ENCODE results near the gene PIR.

PIR gene

DNA sequence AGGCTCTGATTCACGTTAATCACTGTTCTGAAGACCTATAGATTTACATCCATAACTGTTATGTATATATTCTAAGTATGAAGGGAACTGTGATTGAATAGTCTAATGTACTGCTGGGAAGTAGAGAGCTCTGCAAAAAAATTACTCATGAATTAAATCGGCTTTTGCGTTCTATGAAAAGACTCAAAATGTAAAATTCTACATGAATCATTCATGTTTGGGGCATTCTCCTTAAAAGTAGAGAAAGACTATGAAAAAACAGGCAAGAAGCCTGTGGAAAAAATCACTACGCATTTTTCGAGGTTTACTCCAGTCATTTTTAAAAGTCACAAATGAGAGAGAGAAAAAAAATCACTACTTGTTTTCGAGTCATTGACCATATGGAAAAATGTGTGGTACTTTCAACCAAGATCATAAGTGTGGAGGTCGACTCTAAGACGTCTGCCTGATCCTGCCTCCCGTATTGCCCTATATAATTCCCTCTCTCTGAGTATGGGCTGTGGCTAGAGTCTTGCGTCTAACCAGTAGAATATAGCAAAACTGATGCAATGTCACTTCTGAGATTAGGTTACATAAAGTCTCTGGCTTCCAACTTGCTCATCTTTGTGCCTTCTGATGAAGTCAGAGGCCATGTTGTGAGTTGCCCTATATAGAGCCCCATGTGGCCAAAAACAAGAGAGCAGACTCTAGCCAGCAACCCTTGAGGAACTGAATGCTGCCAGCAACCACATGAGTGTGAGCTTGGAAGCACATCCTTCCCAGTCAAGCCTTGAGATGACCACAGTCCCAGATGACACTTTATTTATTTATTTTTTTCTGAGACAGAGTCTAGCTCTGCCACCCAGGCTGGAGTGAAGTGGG is 76.8 kb downstream of the PIR start:
- DNase-seq: no peak

DNA sequence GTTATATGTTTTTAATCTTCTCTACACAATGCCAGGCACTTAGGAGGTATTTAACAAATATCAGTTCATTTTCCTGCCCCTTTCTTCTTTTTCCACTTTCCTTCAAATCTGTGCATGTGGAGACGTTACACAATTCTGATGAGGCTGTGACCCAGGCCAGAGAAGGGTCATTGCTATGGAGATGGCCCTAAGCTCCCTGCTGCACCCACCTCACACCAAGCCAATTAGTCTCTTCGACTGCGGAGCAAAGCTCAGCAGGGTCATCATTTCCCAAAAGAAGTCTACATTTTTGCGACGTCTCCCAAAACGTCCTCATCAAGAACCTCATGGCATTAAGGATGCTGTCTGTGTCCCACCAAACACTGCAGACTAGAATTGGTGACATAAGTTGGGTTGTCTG is 80.0 kb downstream of the PIR start:
- no peak for DNase-seq

DNA sequence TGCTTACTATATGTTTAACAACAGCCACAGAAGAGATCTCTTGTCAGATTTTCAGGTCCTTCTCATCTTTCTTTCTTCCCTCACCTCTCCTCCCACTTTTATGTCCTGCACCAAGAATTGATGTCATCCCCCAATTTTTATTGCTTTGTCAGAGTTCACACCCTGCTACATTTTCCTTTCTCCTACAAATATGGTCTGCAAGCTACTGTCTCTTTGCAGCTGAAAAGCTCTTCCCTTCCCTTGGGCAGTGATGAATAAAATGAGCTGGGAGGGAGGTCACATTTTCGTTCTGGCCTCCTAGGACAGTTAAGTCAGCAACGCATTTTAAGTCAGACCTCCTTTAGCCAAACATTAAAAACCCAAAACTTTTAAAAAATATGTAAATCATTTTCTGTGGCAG is 82.2 kb downstream of the PIR start:
- no peak for DNase-seq

GRCh38 chrX:15410430-15410829 is 82.7 kb downstream of the PIR start:
- DNase-seq: no peak

DNA sequence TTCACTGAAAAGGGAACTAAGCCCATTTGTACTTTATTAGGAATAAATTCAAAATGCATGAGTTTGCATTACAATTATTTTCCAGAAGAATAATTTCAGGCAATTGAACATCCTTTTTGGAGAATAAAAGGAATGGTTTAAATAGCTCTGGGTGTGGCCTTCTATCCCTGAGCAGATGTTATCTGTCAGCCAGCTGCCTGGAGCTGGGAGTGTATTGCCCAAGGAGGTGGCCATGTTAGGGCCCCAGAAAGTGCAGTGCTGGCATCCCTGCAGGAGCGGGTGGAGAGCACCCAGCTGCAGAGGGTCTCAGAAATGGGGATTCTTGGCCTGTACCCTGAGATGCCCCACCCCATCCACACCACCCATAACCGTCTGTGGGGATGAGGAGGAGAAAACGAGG is 87.3 kb downstream of the PIR start:
- no peak for DNase-seq

DNA sequence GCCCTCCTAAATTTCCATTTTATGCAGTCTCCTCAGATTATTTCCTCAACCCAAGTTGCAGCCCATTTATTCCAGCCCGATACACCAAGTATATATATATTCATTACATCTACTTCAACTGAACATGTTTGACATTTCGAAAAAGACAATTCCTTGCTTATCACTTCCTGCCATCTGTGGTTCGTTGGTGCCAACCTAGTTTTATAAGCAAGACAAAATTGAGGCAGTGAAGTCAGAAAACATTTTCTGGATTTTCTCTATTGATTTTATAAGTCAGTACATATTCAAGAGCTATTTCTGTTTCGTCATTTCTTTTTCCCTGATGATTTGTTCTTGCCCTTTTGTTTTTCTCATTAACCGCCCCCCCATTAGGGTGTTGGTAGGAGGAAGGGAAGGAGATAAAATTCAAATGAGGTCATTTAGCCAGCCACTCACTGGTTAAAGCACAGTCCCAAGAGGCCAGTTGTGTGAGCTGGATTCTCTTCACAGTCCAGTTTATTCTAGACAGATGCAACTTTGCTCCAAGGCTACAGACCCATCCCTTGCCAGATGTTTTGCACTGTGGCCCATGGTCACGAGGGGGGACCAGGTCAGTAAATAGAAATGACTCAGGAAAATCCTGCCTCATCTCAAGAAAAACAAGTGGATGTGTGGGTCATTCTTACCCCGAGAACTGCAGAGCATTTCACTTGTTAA is 88.6 kb downstream of the PIR start:
- no peak for DNase-seq

- DNase-seq: no peak
These were observed 91.8 kb downstream of the PIR start for GRCh38 chrX:15401378-15401777.

GRCh38 chrX:15399962-15400391 is 93.2 kb downstream of the PIR start:
- no peak for DNase-seq

GRCh38 chrX:15398874-15399273 is 94.3 kb downstream of the PIR start:
- DNase-seq: no peak

GRCh38 chrX:15395789-15396188 is 97.3 kb downstream of the PIR start:
- DNase-seq: no peak

DNA sequence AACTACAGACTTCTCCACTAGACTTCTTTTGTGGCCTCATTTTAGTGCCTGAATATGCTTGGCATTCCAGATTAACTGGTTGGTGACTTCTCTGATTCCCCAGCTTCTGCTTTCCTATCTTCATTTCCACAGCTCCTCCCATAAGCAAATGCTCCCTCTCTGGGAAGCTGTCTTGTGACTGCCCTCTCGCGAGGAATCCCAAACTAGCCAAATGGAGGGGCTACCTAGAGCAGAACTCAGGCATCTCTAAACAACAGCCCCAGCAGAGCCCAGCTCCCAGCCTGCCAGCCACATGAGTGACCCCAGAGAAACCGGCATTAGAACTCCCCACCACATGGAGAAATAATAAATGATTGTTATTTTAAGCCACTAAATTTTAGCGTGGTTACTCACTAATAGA is 101.3 kb downstream of the PIR start:
- no peak for DNase-seq

GRCh38 chrX:15384304-15384703 is 108.8 kb downstream of the PIR start, which contains the start of gene VEGFD:
TSS of gene VEGFD (minus strand) at chrX:15384413. CDS start at chrX:15383946, 467 bp downstream.
- DNase-seq: no peak

DNA sequence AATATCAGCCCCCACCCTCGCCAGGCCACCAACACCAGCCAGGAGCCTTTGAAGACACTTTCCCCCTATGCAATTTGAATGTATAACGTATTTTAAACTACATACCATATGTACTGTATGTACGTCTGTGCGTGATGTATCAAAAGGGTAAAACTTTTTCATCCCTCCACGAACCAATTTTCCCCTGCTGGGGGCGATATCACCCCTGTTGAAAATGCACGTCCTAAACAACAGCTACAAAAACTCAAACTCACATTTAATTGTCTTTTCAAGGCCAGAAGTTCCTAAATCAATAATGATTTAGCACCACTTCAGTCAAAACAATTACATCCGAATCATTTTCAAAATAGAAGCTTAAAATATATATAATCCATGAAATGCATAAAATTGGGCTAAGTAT is 110.3 kb downstream of the PIR start:
- DNase-seq: no peak

- no peak for DNase-seq
These were observed 116.2 kb downstream of the PIR start for GRCh38 chrX:15376956-15377355.

DNA sequence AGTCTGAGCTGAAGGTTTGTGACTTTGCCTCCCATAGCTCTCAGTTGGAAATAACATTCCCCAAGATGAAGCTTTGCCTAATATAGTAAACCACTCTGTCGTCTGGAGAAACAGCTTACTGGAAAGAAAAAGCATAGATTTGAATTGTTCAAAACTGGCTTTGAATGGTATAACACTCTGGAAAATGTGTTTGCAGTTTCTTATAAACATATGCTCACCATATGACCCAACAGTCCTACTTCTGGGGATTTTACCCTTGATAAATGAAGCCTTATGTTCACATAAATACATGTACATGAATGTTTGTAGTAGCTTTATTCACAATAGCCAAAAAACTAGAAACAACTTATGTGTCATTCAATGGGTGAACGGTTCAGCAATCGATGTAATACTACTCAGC is 119.2 kb downstream of the PIR start:
- no peak for DNase-seq

GRCh38 chrX:15366506-15367352 is 126.4 kb downstream of the PIR start:
- DNase-seq: no peak

GRCh38 chrX:15359701-15360100 is 133.4 kb downstream of the PIR start:
- no peak for DNase-seq

DNA sequence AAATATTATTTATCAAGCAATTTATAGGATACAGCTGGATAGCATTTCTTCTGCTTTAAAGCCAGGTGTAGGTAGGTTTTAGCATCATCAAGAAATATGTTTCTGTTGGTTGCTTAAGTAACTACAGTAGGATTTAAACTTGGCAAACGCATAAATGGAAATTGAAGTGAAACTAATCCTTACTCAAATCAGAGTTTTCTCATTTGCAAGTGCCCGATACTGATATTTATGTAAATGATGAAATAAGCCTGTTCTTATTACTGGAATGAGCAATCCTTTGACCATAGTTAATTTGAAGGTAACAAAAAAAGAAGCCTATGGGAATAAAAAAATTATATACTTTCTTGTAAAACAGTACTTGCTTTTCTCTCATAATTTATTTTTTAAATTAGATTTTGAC is 134.6 kb downstream of the PIR start:
- no peak for DNase-seq

DNA sequence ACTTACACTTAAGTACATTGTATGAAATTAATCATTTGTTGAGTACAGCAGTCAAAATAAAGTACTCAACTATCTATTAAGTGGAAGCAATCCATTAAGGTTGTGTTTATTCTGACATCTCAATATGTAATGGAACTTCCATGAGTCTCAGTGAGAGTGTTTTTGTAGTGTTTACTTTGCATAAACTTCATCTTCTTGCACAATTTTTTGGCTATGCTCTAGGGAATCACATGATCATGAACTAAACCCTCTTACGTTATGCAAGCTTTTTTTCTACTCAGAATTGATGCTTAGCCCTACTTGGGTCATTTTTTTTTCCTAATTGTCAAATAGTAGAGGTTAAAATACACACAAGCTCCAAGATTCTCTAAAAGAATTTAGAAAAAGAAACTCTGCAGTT is 136.7 kb downstream of the PIR start:
- no peak for DNase-seq

DNA sequence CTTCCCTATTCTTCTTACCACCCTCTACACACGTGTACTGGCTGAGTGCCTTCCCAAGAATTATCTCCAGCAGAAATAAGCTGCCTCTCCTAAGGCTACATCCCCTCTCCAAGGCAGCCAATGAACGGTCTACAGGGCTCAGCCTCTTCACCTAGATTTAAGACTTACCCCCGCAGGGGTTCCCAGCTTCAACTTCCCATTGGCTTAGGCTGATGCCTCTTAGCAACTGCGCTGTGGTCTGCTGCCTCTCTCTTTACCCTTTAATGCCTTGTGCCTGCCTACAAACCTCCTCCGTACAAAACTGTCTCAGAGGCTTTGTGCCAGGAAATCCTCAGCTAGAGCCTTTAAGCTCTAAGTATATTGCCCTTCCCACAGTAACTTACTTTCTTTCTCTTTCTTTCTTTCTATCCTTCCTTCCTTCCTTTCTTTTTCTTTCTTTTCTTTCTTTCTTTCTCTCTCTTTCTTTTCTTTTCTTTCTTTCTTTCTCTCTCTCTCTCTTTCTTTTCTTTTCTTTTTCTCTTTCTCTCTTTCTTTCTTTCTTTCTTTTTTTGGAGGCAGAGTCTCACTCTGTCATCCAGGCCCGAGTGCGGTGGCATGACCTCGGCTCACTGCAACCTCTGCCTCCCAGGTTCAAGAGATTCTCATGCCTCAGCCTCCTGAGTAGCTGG is 142.7 kb downstream of the PIR start:
- DNase-seq: no peak

- peak; percentile 35 for DNase-seq
These were observed 144.1 kb downstream of the PIR start for GRCh38 chrX:15349046-15349445.

- DNase-seq: no peak
These were observed 147.2 kb downstream of the PIR start for GRCh38 chrX:15345976-15346375.

GRCh38 chrX:15344106-15344505 is 149.0 kb downstream of the PIR start:
- no peak for DNase-seq
